ENCODE results near the gene MYH13. TPM values are rescaled to one million over a fixed set of nuclear protein-coding genes. Genes with fewer than 3 reads are reported as not detected.

The MYH13 gene
- total RNA-seq, 2 donors from 2014 or later = 0.28 TPM; not detected in 1

- no peaks in the 10 kb centered on the region for H3K9me3 ChIP-seq
- no peak for DNase-seq (ENCODE audit: low spot score)
- H3K27ac ChIP-seq = no peak overlapping the region
- intact Hi-C loops (cut with DNase I) = no loop called here
- no peaks in the 10 kb centered on the region for H3K27me3 ChIP-seq (replicated peaks; ENCODE audit: insufficient read depth)
- no peaks in the 10 kb centered on the region for H3K4me1 ChIP-seq (replicated peaks)
- H3K36me3 ChIP-seq = no peaks in the 10 kb centered on the region
- WGBS = 48% methylated on average over 11 of the region's 11 CpGs
- TF ChIP-seq CTCF (IDR thresholded peaks at IDR 0.05) (no peak), POLR2AphosphoS5 (IDR thresholded peaks at IDR 0.05) (no peak), POLR2A (IDR thresholded peaks at IDR 0.05) (no peak)
- H3K4me3 ChIP-seq = no peak overlapping the region
Measured at GRCh38 chr17:10251212-10251948, 121.4 kb downstream of the MYH13 start.

Other genes starting within 250 kb of the MYH13 start
- 100 to 1,000 TPM in 1 of 2 donors, 10 to 100 TPM in 1; 10.3 to 144 TPM for gene GAS7, start 174.4 kb downstream of the MYH13 start, total RNA-seq
- under 1 TPM; 0.05 to 0.40 TPM for gene MYH8, start 48.9 kb upstream of the MYH13 start, total RNA-seq
- not detected for gene MYH4, start 96.6 kb upstream of the MYH13 start, total RNA-seq
- under 1 TPM in 1 of 2 donors, not detected in 1; 0.06 TPM for gene MYH1, start 145.5 kb upstream of the MYH13 start, total RNA-seq
- gene MYH2, start 176.7 kb upstream of the MYH13 start, total RNA-seq = under 1 TPM; 0.18 to 0.23 TPM